CD4-positive, alpha-beta T cell (primary cell): ENCODE results near the gene INPP4A. TPM values are rescaled to one million over a fixed set of nuclear protein-coding genes. Genes with fewer than 3 reads are reported as not detected.

ENCODE experiments used
- ATAC-seq: fragments of 200-7000 bp; cut with Tn5 transposase; one replicate; pipeline ENCODE4 v1.10.0; 2022; ENCODE audit warnings: mild to moderate bottlenecking; ENCODE audit not compliant: poor library complexity
- CTCF ChIA-PET: fragments of 350-600 bp; sonication (Branson Sonifier 250); formaldehyde crosslinking; loops from one replicate; lab custom pipeline; 2021; ENCODE audit warnings: antibody characterized with exemption, inconsistent platforms; lab: Charles Lee
- POLR2A ChIA-PET: fragments of 350-600 bp; sonication (Branson Sonifier 250); formaldehyde crosslinking; loops from one replicate; lab custom pipeline; 2021; ENCODE audit warnings: antibody characterized with exemption, inconsistent platforms; lab: Charles Lee
- DNase-seq, 14 experiments: peaks; one replicate each; pipeline ENCODE4 v3.0.0-alpha.2; 2013 to 2020; ENCODE audit warnings: mixed read lengths in 2 of 14
- H3K27ac ChIP-seq, 2 donors: one replicate each; pipeline versions ENCODE4 v1.5.1 to v1.7.0; 2013; ENCODE audit warnings: low read length in 2 of 2, low read depth in 1 of 2, mild to moderate bottlenecking in 1 of 2
- H3K27me3 ChIP-seq, 2 experiments: 1 replicate in 1 of 2; 2 replicates in 1 of 2; pipeline versions ENCODE4 v1.6.1 to v1.7.0; 2013; ENCODE audit warnings: low read length in 2 of 2, control low read depth in 1 of 2, mild to moderate bottlenecking in 1 of 2, moderate library complexity in 1 of 2; ENCODE audit not compliant: insufficient read depth in 2 of 2, control insufficient read depth in 1 of 2
- H3K36me3 ChIP-seq: one replicate; pipeline ENCODE4 v1.6.1; 2013; ENCODE audit warnings: low read length, control low read depth; ENCODE audit not compliant: insufficient read depth
- H3K4me1 ChIP-seq: one replicate; pipeline ENCODE4 v1.6.1; 2013; ENCODE audit warnings: low read length, control low read depth; ENCODE audit not compliant: insufficient read depth
- H3K4me3 ChIP-seq: one replicate; pipeline ENCODE4 v1.5.1; 2013; ENCODE audit warnings: mild to moderate bottlenecking, low read length, moderate library complexity
- H3K9me3 ChIP-seq, 2 experiments: 1 replicate in 1 of 2; 2 replicates in 1 of 2; pipeline versions ENCODE4 v1.6.1 to v1.7.0; 2013; ENCODE audit warnings: low read length in 2 of 2, mild to moderate bottlenecking in 2 of 2, control low read depth in 1 of 2, moderate library complexity in 1 of 2; ENCODE audit not compliant: control insufficient read depth in 1 of 2, insufficient read depth in 1 of 2
- H3K27ac Mint-ChIP-seq: one replicate; pipeline ENCODE4 v1.8.0; 2020; ENCODE audit warnings: mixed read lengths
- H3K27me3 Mint-ChIP-seq: one replicate; pipeline ENCODE4 v1.8.0; 2021; ENCODE audit warnings: mixed read lengths
- H3K36me3 Mint-ChIP-seq: one replicate; pipeline ENCODE4 v1.8.0; 2021; ENCODE audit warnings: low read depth, mixed read lengths
- H3K4me1 Mint-ChIP-seq: one replicate; pipeline ENCODE4 v1.8.0; 2021; ENCODE audit warnings: low read depth, mixed read lengths
- H3K4me3 Mint-ChIP-seq: one replicate; pipeline ENCODE4 v1.8.0; 2020; ENCODE audit warnings: mild to moderate bottlenecking, mixed read lengths
- H3K9me3 Mint-ChIP-seq: one replicate; pipeline ENCODE4 v1.8.0; 2020; ENCODE audit warnings: mixed read lengths
- CTCF ChIP-seq: fragments of 200-600 bp; IDR thresholded peaks from one replicate; pipeline ENCODE4 v1.8.0; 2022; ENCODE audit warnings: antibody characterized with exemption, mild to moderate bottlenecking
- intact Hi-C, 2 experiments: fragments of 100-400 bp; cut with DNase I in 1 of 2; cut with micrococcal nuclease in 1 of 2; formaldehyde crosslinking; loops; one replicate each; pipeline versions ENCODE4 v1.15.1 to v1.9.0; 2023 to 2025; cut with DNase I, micrococcal nuclease
- total RNA-seq, 174 experiments: library from RNA in 2 of 174; stranded (reverse) in 2 of 174; gene quantifications; one replicate each; pipeline ENCODE4 v1.2.3 and lab custom pipeline; 2021 to 2026

The INPP4A gene
- total RNA-seq, 2 experiments from 2014 or later: 86.4 to 89.2 TPM

- ChIA-PET CTCF (interaction anchor here (0.6 to 1.4 kb wide), 4 partner anchors 12 to 769 kb away, joined by 3 read pairs; partner anchors contain the start of gene EIF5B), POLR2A (interaction anchor here (0.5 kb wide), 1 partner anchor 37 kb away, joined by 3 read pairs; no protein-coding TSS in a partner anchor)
- Histone ChIP-seq H3K4me1 (peaks cover 37% of the 10 kb centered on the region), H3K4me3 (no peak overlapping the region), H3K36me3 (peaks cover 29% of the 10 kb centered on the region), H3K27me3 (no peaks in the 10 kb centered on the region), H3K9me3 (no peaks in the 10 kb centered on the region), H3K27ac (no peak overlapping the region)
- H3K4me3 Mint-ChIP-seq: peak overlapping the region; percentile 62
- H3K36me3 Mint-ChIP-seq: peaks cover 66% of the 10 kb centered on the region
- H3K9me3 Mint-ChIP-seq: no peaks in the 10 kb centered on the region
- no peak for ATAC-seq
- peak overlapping the region; percentile 89 for H3K27ac Mint-ChIP-seq
- no peak for TF ChIP-seq CTCF
- no peaks in the 10 kb centered on the region for H3K27me3 Mint-ChIP-seq
- H3K4me1 Mint-ChIP-seq: peaks cover 47% of the 10 kb centered on the region
- DNase-seq: no peak
- intact Hi-C loops: loop anchor here in 1 of 2 experiments (10.0 kb wide), 2 partner anchors 550 to 880 kb away; partner anchors contain the start of genes LIPT1 and TSGA10
These were observed 160.4 kb downstream of the INPP4A start for GRCh38 chr2:98605076-98605475.

- H3K4me3 ChIP-seq: no peak overlapping the region
- ChIA-PET CTCF (interaction anchor here (0.5 to 1.1 kb wide), 2 partner anchors 17 to 231 kb away, joined by 3 read pairs; no protein-coding TSS in a partner anchor), POLR2A (interaction anchor here (1.5 to 1.6 kb wide), 2 partner anchors 16 to 58 kb away, joined by 3 to 5 read pairs; no protein-coding TSS in a partner anchor)
- Mint-ChIP-seq H3K9me3 (no peaks in the 10 kb centered on the region), H3K4me3 (peak overlapping the region; percentile 54), H3K27me3 (no peaks in the 10 kb centered on the region), H3K27ac (peak overlapping the region; percentile 89), H3K36me3 (peaks cover 68% of the 10 kb centered on the region), H3K4me1 (peaks cover 60% of the 10 kb centered on the region)
- no peaks in the 10 kb centered on the region for H3K9me3 ChIP-seq
- H3K27ac ChIP-seq: peak overlapping the region in 1 of 2 donors; percentile 91
- intact Hi-C loops: loop anchor here in 1 of 2 experiments (10.0 kb wide), 2 partner anchors 548 to 878 kb away; partner anchors contain the start of genes LIPT1 and TSGA10
- no peak for TF ChIP-seq CTCF
- DNase-seq (no peak), ATAC-seq (no peak)
- peaks cover 43% of the 10 kb centered on the region for H3K4me1 ChIP-seq
- H3K27me3 ChIP-seq: no peaks in the 10 kb centered on the region
- H3K36me3 ChIP-seq: peaks cover 32% of the 10 kb centered on the region
These were observed 161.8 kb downstream of the INPP4A start for GRCh38 chr2:98606431-98606830.

GRCh38 chr2:98607104-98607503 lies 162.4 kb downstream of the INPP4A start:
- intact Hi-C loops: loop anchor here in 1 of 2 experiments (10.0 kb wide), 2 partner anchors 548 to 878 kb away; partner anchors contain the start of genes LIPT1 and TSGA10
- no peak for TF ChIP-seq CTCF
- ChIA-PET CTCF (interaction anchor here (1.1 to 1.3 kb wide), 2 partner anchors 16 to 28 kb away, joined by 3 to 4 read pairs; no protein-coding TSS in a partner anchor), POLR2A (interaction anchor here (0.6 to 1.6 kb wide), 3 partner anchors 11 to 57 kb away, joined by 3 to 5 read pairs (median 3); no protein-coding TSS in a partner anchor)
- no peaks in the 10 kb centered on the region for H3K9me3 Mint-ChIP-seq
- no peaks in the 10 kb centered on the region for H3K27me3 Mint-ChIP-seq
- Histone ChIP-seq H3K4me1 (peaks cover 43% of the 10 kb centered on the region), H3K4me3 (peak overlapping the region; percentile 77), H3K27ac (peak overlapping the region; percentile 25 to 91), H3K27me3 (no peaks in the 10 kb centered on the region), H3K36me3 (peaks cover 29% of the 10 kb centered on the region), H3K9me3 (no peaks in the 10 kb centered on the region)
- H3K4me1 Mint-ChIP-seq: peaks cover 67% of the 10 kb centered on the region
- peak overlapping the region; percentile 85 for H3K4me3 Mint-ChIP-seq
- ATAC-seq (no peak), DNase-seq (peak in 1 of 14 experiments; percentile 15)
- peak overlapping the region; percentile 89 for H3K27ac Mint-ChIP-seq
- peaks cover 66% of the 10 kb centered on the region for H3K36me3 Mint-ChIP-seq
